HL-60 (cell line): Measurements from ENCODE around the gene JARID2.

Experiments
- GABPA ChIP-seq: IDR thresholded peaks from 2 replicates; pipeline ENCODE4 v1.6.1; 2012; ENCODE audit warnings: low read depth
- POLR2AphosphoS5 ChIP-seq: IDR thresholded peaks from 2 replicates; pipeline ENCODE4 v1.6.1; 2012; ENCODE audit warnings: low read depth
- TF ChIP-seq, protein P1 (sequence below): IDR thresholded peaks from one replicate; pipeline ENCODE4 v1.5.1; 2011; ENCODE audit warnings: low read length, control low read depth, inconsistent platforms; ENCODE audit not compliant: insufficient read depth
- TF ChIP-seq, protein P2 (sequence below): IDR thresholded peaks from 2 replicates; pipeline ENCODE4 v1.6.1; 2012; ENCODE audit warnings: low read depth; ENCODE audit not compliant: insufficient replicate concordance

DNA sequence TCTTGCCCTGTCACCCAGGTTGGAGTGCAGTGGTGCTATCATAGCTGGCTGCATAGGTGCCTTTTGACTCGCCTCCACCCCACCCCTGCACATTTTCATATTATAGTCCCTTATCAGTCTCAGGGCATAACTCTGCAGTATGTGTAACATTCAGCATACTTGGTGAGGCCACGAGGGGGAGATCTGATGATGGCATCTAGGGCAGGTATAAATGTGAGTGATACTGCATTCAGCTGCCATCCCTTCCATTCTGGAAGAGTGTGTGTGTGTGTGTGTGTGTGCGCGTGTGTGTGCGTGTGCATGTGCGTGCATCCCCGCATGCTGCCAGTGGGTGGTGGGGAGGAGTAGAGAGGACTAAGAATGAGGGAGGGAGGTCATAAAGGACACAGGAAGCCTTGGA, 81.4 kb downstream of the JARID2 start:
- TF ChIP-seq, protein P1, sequence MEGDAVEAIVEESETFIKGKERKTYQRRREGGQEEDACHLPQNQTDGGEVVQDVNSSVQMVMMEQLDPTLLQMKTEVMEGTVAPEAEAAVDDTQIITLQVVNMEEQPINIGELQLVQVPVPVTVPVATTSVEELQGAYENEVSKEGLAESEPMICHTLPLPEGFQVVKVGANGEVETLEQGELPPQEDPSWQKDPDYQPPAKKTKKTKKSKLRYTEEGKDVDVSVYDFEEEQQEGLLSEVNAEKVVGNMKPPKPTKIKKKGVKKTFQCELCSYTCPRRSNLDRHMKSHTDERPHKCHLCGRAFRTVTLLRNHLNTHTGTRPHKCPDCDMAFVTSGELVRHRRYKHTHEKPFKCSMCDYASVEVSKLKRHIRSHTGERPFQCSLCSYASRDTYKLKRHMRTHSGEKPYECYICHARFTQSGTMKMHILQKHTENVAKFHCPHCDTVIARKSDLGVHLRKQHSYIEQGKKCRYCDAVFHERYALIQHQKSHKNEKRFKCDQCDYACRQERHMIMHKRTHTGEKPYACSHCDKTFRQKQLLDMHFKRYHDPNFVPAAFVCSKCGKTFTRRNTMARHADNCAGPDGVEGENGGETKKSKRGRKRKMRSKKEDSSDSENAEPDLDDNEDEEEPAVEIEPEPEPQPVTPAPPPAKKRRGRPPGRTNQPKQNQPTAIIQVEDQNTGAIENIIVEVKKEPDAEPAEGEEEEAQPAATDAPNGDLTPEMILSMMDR: no peak
- no peak for TF ChIP-seq POLR2AphosphoS5
- TF ChIP-seq GABPA: no peak
- TF ChIP-seq, protein P2, sequence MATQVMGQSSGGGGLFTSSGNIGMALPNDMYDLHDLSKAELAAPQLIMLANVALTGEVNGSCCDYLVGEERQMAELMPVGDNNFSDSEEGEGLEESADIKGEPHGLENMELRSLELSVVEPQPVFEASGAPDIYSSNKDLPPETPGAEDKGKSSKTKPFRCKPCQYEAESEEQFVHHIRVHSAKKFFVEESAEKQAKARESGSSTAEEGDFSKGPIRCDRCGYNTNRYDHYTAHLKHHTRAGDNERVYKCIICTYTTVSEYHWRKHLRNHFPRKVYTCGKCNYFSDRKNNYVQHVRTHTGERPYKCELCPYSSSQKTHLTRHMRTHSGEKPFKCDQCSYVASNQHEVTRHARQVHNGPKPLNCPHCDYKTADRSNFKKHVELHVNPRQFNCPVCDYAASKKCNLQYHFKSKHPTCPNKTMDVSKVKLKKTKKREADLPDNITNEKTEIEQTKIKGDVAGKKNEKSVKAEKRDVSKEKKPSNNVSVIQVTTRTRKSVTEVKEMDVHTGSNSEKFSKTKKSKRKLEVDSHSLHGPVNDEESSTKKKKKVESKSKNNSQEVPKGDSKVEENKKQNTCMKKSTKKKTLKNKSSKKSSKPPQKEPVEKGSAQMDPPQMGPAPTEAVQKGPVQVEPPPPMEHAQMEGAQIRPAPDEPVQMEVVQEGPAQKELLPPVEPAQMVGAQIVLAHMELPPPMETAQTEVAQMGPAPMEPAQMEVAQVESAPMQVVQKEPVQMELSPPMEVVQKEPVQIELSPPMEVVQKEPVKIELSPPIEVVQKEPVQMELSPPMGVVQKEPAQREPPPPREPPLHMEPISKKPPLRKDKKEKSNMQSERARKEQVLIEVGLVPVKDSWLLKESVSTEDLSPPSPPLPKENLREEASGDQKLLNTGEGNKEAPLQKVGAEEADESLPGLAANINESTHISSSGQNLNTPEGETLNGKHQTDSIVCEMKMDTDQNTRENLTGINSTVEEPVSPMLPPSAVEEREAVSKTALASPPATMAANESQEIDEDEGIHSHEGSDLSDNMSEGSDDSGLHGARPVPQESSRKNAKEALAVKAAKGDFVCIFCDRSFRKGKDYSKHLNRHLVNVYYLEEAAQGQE: no peak
